Fibroblast of villous mesenchyme (primary cell): ENCODE measurements around the gene DHPS. TPM values are rescaled to one million over a fixed set of nuclear protein-coding genes. Genes with fewer than 3 reads are reported as not detected.
"Not testable (repeated sequence)": the region's sequence is repeated elsewhere in the genome, so short reads cannot be mapped to it uniquely, and the experiment has no call there.

ENCODE experiments used
- DNase-seq: peaks from one replicate; pipeline ENCODE4 v3.0.0-alpha.2; 2010; ENCODE audit warnings: low read depth
- H3K4me3 ChIP-seq: 2 replicates; pipeline ENCODE4 v1.5.1; 2011; ENCODE audit warnings: low read depth, mild to moderate bottlenecking, low read length
- total RNA-seq: library from RNA; depleted of rRNA; stranded (reverse); fragments of >200 nt; gene quantifications from 2 replicates; pipeline ENCODE4 v1.2.3, GENCODE V29; 2012
- TF ChIP-seq, protein P1 (sequence below): IDR thresholded peaks from 2 replicates; pipeline ENCODE4 v1.5.1; 2012; ENCODE audit warnings: low read depth, mild to moderate bottlenecking, low read length; ENCODE audit not compliant: insufficient read depth

DHPS gene
- total RNA-seq, 1 donor: 50.1 TPM

DNA sequence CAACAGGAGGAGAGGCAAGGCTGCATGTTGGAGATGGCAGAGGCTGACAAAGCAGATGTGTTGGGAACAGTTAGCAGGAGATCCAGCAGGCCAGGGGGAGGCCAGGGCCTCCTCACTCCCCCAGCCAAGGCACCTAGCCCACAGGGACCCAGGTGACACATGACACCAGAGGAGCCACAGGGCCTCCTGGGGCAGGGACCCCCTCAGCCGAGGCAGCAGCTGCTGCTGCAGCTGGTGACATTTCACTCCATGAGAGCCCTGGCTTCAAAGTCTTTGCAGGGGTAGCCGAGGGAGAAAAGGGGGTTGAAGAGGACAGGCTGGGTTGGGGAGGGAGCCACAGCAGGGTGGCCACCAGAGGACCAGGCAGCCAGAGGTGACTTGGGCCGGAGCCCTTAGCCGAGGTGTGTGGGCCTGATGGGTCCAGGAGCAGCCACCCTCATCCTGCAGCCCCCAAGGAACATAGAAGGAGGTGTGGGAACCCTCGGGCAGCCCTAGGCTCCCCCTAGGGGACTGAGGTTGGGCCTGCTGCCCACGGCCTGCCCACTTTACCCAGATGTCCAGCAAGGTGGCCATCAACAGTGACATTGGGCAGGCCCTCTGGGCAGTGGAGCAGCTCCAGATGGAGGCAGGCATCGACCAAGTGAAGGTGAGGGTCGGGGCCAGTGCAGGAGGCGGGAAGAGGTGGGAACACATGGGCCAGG, 6.0 kb upstream of the DHPS start, which contains the start of gene GNG14:
Gene GNG14, plus strand, starts transcription at position 503 of the 701 bp plus-strand sequence. Its CDS starts 51 bp downstream, at position 554.
- TF ChIP-seq, protein P1, sequence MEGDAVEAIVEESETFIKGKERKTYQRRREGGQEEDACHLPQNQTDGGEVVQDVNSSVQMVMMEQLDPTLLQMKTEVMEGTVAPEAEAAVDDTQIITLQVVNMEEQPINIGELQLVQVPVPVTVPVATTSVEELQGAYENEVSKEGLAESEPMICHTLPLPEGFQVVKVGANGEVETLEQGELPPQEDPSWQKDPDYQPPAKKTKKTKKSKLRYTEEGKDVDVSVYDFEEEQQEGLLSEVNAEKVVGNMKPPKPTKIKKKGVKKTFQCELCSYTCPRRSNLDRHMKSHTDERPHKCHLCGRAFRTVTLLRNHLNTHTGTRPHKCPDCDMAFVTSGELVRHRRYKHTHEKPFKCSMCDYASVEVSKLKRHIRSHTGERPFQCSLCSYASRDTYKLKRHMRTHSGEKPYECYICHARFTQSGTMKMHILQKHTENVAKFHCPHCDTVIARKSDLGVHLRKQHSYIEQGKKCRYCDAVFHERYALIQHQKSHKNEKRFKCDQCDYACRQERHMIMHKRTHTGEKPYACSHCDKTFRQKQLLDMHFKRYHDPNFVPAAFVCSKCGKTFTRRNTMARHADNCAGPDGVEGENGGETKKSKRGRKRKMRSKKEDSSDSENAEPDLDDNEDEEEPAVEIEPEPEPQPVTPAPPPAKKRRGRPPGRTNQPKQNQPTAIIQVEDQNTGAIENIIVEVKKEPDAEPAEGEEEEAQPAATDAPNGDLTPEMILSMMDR: no peak
- H3K4me3 ChIP-seq: no peak within 1 kb of the TSS
- DNase-seq: no peak

DNA sequence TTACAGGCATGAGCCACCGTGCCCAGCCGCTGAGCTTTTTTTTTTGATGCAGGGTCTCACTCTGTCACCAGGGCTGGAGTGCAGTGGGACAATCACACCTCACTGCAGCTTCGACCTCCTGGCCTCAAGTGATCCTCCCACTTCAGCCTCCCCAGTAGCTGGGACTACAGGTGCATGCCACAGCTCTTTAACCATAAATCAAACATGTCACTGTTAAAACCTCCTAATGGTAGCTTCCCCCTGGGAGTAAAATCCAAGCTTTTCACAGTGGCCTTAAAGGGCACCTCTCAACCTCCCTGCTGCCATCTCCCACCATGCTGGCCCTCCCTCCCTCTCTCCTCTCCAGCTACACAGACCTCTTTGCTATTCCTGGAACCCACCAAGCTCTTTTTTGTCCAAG, 4.2 kb upstream of the DHPS start:
- TF ChIP-seq, protein P1: no peak

DNA sequence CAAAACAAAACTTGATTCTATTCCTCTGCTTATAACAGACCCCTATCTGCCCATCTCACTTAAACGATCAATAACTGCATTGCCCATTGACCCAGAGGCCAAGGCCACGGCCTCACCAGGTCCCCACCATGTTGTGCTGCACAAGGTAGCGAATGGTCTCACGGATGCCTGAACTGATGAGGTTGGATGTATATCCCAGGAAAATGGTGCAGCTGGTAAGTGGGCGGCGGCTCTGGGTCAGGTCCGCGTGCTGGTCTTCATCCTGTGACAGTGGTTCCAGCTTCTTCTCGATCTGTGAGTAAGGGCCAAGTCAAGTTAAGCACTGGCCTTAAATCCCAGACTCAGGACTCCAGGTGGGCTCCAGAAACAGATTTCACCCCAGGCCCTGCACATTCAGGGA, 1.6 kb downstream of the DHPS start:
- DNase-seq: no peak
- TF ChIP-seq, protein P1: no peak
- H3K4me3 ChIP-seq: no peak overlapping the region

More for the DNA sequence above, 4.2 kb upstream of the DHPS start:
- DNase-seq: no peak
- H3K4me3 ChIP-seq: no peak overlapping the region

DNA sequence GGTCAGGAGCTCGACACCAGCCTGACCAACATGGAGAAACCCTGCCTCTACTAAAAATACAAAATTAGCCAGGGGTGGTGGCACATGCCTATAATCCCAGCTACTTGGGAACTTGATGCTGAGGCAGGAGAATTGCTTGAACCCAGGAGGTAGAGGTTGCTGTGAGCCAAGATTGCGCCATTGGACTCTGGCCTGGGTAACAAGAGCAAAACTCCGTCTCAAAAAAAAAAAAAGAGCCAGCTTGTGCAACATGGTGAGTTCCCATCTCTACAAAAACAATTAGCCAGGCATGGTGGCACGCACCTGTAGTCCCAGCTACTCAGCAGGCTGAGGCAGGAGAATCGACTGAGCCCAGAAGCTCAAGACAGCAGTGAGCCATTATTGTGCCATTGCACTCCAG, 3.6 kb downstream of the DHPS start:
- H3K4me3 ChIP-seq, DNase-seq: not testable (repeated sequence)

DNA sequence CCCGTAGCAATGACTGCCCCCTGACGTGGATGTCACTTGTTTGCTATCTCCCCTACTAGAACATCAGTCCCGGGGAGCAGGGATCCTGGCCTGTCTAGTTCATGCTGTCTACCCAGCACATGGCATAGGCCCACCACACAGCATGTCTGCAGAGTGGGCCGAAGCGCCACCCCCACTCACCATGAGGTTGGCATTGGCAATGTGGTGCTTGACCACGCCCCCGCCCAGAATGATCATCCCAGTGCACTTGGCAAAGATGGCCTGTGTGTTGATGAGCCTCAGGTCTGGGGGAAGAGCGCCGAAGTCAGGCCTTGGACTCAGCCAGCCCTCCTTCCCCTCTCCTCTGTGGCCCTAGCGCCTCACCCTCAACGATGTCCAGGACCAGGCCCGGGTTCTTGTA, 4.8 kb downstream of the DHPS start:
- TF ChIP-seq, protein P1: no peak
- H3K4me3 ChIP-seq: no peak overlapping the region
- DNase-seq: no peak

DNA sequence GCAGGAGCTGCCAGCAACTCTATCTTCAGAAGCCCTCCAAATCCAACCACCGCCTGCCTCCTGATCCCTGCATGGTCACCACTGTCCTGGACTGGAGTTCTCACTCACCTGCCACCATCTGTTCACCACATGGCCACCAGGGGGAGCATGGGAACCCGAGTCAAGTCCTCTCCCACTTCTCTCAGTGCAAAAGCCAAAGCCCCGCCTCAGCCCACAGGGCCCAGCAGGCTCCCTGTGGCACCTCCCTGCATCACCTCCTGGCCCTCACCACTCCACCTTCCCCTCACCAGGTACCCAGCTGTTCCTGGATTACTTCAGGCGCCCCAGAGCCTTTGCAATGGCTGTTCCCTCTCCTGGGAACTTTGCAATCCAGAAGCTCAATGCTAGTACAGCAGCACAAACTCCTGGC, 5.3 kb downstream of the DHPS start:
- peak; percentile 70 for DNase-seq
- TF ChIP-seq, protein P1: peak; percentile 91
- no peak overlapping the region for H3K4me3 ChIP-seq

DNA sequence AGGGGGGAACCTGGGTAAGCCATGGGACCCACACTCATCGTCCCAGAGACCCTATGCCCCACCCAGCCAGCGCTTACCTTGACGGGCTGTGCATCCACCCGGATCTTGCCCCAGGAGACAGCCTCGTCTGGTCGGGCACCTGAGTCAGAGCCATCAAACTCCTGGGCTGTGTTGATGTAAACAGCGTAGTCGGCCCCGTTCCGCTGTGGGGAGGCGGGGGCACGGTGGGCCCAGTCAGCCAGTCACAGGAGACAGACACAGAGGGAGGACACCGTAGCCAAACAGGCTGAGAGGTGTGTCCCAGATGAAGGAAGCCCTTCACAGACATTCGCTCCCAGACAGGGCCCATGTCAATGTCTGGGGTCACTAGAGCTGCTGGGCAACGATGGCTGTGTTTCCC, 5.7 kb downstream of the DHPS start:
- TF ChIP-seq, protein P1: no peak
- H3K4me3 ChIP-seq: no peak overlapping the region
- DNase-seq: no peak
